ENCODE data around the gene PCDHGB7.
A peak's percentile ranks its signal among the peaks of the same experiment; 100 is the strongest.
"Not testable (repeated sequence)": the region's sequence is repeated elsewhere in the genome, so short reads cannot be mapped to it uniquely, and the experiment has no call there.

The PCDHGB7 gene

GRCh38 chr5:141382469-141383294 lies 34.8 kb upstream of the PCDHGB7 start, which contains the start of gene PCDHGA7:
TSS of gene PCDHGA7 (plus strand) at chr5:141382742. CDS start at chr5:141382900, 158 bp downstream.
- H3K4me3 ChIP-seq (ENCODE audit: low read length) = peak within 1 kb of the TSS; percentile 42
- DNase-seq (ENCODE audit: low read depth) = no peak
- TF ChIP-seq, protein P1, sequence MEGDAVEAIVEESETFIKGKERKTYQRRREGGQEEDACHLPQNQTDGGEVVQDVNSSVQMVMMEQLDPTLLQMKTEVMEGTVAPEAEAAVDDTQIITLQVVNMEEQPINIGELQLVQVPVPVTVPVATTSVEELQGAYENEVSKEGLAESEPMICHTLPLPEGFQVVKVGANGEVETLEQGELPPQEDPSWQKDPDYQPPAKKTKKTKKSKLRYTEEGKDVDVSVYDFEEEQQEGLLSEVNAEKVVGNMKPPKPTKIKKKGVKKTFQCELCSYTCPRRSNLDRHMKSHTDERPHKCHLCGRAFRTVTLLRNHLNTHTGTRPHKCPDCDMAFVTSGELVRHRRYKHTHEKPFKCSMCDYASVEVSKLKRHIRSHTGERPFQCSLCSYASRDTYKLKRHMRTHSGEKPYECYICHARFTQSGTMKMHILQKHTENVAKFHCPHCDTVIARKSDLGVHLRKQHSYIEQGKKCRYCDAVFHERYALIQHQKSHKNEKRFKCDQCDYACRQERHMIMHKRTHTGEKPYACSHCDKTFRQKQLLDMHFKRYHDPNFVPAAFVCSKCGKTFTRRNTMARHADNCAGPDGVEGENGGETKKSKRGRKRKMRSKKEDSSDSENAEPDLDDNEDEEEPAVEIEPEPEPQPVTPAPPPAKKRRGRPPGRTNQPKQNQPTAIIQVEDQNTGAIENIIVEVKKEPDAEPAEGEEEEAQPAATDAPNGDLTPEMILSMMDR (conservative IDR thresholded peaks at IDR 0.05; ENCODE audit: low read depth, low read length) = peak; percentile 37

GRCh38 chr5:141383345-141383744 lies 34.1 kb upstream of the PCDHGB7 start:
- no peak for DNase-seq (ENCODE audit: low read depth)
- TF ChIP-seq, protein P1 (conservative IDR thresholded peaks at IDR 0.05; ENCODE audit: low read depth, low read length) = no peak
- H3K4me3 ChIP-seq (ENCODE audit: low read length) = peak overlapping the region; percentile 6

DNA sequence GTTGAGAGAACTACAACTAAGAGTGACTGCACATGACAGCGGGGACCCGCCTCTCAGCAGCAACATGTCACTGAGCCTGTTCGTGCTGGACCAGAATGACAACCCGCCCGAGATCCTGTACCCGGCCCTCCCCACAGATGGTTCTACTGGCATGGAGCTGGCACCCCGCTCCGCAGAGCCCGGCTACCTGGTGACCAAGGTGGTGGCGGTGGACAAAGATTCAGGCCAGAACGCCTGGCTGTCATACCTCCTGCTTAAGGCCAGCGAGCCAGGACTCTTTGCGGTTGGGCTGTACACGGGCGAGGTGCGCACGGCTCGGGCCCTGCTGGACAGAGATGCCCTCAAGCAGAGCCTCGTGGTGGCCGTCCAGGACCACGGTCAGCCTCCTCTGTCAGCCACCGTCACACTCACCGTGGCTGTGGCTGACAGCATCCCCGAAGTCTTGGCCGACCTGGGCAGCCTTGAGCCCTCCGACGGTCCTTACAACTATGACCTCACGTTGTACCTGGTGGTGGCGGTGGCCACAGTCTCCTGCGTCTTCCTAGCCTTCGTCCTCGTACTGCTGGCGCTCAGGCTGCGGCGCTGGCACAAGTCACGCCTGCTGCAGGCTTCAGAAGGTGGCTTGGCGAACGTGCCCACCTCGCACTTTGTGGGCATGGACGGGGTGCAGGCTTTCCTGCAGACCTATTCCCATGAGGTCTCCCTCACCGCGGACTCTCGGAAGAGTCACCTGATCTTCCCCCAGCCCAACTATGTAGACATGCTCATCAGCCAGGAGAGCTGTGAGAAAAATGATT lies 32.8 kb upstream of the PCDHGB7 start:
- no peak for DNase-seq (ENCODE audit: low read depth)
- H3K4me3 ChIP-seq (ENCODE audit: low read length) = no peak overlapping the region
- TF ChIP-seq, protein P1 (conservative IDR thresholded peaks at IDR 0.05; ENCODE audit: low read depth, low read length) = no peak

GRCh38 chr5:141387557-141388311 lies 29.7 kb upstream of the PCDHGB7 start, which contains the start of gene PCDHGB4:
TSS of gene PCDHGB4 (plus strand) at chr5:141387698. CDS start at chr5:141387885, 187 bp downstream.
- H3K4me3 ChIP-seq (ENCODE audit: low read length) = peak within 1 kb of the TSS; percentile 35
- not testable (repeated sequence) for DNase-seq (ENCODE audit: low read depth)
- TF ChIP-seq, protein P1 (conservative IDR thresholded peaks at IDR 0.05; ENCODE audit: low read depth, low read length) = peak; percentile 57

DNA sequence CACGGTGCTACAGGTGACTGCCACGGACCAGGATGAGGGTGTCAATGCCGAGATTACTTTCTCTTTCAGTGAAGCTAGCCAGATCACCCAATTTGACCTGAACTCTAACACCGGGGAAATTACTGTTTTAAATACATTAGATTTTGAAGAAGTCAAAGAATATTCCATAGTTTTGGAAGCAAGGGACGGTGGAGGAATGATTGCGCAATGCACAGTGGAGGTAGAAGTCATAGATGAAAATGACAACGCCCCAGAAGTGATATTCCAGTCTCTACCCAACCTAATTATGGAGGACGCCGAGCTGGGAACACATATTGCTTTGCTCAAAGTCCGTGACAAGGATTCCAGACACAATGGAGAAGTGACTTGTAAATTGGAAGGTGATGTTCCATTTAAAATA lies 28.8 kb upstream of the PCDHGB7 start:
- TF ChIP-seq, protein P1 (conservative IDR thresholded peaks at IDR 0.05; ENCODE audit: low read depth, low read length) = no peak
- no peak for DNase-seq (ENCODE audit: low read depth)
- no peak overlapping the region for H3K4me3 ChIP-seq (ENCODE audit: low read length)

DNA sequence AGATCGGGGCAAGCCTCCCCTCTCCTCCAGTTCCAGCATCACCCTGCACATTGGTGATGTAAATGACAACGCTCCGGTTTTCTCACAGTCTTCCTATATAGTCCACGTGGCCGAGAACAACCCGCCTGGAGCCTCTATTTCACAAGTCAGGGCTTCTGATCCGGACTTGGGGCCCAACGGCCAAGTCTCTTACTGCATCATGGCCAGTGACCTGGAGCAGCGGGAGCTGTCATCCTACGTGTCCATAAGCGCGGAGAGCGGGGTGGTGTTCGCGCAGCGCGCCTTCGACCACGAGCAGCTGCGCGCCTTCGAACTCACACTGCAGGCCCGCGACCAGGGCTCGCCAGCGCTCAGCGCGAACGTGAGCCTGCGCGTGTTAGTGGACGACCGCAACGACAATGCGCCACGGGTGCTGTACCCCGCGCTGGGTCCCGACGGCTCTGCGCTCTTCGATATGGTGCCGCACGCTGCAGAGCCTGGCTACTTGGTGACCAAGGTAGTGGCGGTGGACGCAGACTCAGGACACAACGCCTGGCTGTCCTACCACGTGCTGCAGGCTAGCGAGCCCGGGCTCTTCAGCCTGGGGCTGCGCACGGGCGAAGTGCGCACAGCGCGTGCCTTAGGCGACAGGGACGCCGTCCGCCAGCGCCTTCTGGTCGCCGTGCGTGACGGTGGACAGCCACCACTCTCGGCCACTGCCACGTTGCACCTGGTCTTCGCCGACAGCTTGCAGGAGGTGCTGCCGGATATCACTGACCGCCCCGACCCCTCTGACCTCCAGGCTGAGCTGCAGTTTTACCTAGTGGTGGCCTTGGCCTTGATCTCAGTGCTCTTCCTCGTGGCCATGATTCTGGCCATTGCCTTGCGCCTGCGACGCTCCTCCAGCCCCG lies 28.1 kb upstream of the PCDHGB7 start:
- TF ChIP-seq, protein P1 (conservative IDR thresholded peaks at IDR 0.05; ENCODE audit: low read depth, low read length) = no peak
- no peak for DNase-seq (ENCODE audit: low read depth)
- H3K4me3 ChIP-seq (ENCODE audit: low read length) = no peak overlapping the region

All from retinal pigment epithelial cell (primary cell).